CD14-positive monocyte (primary cell): Measurements from ENCODE around the gene SPRTN. TPM values are rescaled to one million over a fixed set of nuclear protein-coding genes. Genes with fewer than 3 reads are reported as not detected.

Experiments
- DNase-seq, 3 donors: peaks; one replicate each; pipeline ENCODE4 v3.0.0-alpha.2; 2011 to 2022
- H2AFZ ChIP-seq: 2 replicates; pipeline ENCODE4 v1.6.0; 2012; ENCODE audit warnings: mild to moderate bottlenecking, low read depth, low read length, inconsistent platforms; ENCODE audit not compliant: insufficient read depth, poor library complexity, severe bottlenecking
- H3K27ac ChIP-seq, 2 donors: 1 replicate in 1 of 2; 2 replicates in 1 of 2; pipeline ENCODE4 v1.5.1; 2012 to 2013; ENCODE audit warnings: low read length in 2 of 2, control low read depth in 1 of 2, inconsistent platforms in 1 of 2, low read depth in 1 of 2, mild to moderate bottlenecking in 1 of 2
- H3K27me3 ChIP-seq, 2 donors: one replicate each; pipeline versions ENCODE4 v1.6.0 to v1.6.1; 2011 to 2013; ENCODE audit warnings: low read length in 2 of 2; ENCODE audit not compliant: control insufficient read depth in 2 of 2, insufficient read depth in 2 of 2
- H3K36me3 ChIP-seq, 2 donors: replicated peaks in 1 of 2; 1 replicate in 1 of 2; 2 replicates in 1 of 2; pipeline versions ENCODE4 v1.5.1 to v1.6.1; 2012 to 2013; ENCODE audit warnings: low read length in 2 of 2, control low read depth in 1 of 2, inconsistent platforms in 1 of 2, mild to moderate bottlenecking in 1 of 2; ENCODE audit not compliant: insufficient read depth in 2 of 2, control insufficient read depth in 1 of 2
- H3K4me1 ChIP-seq, 2 donors: 1 replicate in 1 of 2; 2 replicates in 1 of 2; pipeline versions ENCODE4 v1.5.1 to v1.6.1; 2012 to 2013; ENCODE audit warnings: low read length in 2 of 2, control low read depth in 1 of 2, inconsistent platforms in 1 of 2, mild to moderate bottlenecking in 1 of 2, moderate library complexity in 1 of 2; ENCODE audit not compliant: insufficient read depth in 2 of 2, control insufficient read depth in 1 of 2
- H3K4me2 ChIP-seq: replicated peaks from 2 replicates; pipeline ENCODE3; 2012; ENCODE audit warnings: low read length, moderate library complexity, mild to moderate bottlenecking; ENCODE audit not compliant: poor library complexity, severe bottlenecking; ENCODE audit errors: extremely low read depth
- H3K4me3 ChIP-seq, 3 experiments: fragments of 200-600 bp in 1 of 3; sonication (generic) in 1 of 3; replicated peaks in 1 of 3; 1 replicate in 2 of 3; 2 replicates in 1 of 3; pipeline ENCODE4 v1.5.1; 2011 to 2013; ENCODE audit warnings: low read length in 3 of 3, mild to moderate bottlenecking in 3 of 3, control low read depth in 2 of 3, low read depth in 2 of 3, inconsistent platforms in 1 of 3, moderate library complexity in 1 of 3
- H3K79me2 ChIP-seq: 2 replicates; pipeline ENCODE4 v1.6.0; 2012; ENCODE audit warnings: mild to moderate bottlenecking, control low read depth, inconsistent platforms, low read length, moderate library complexity; ENCODE audit not compliant: insufficient read depth
- H3K9ac ChIP-seq: 2 replicates; pipeline ENCODE4 v1.6.0; 2017; ENCODE audit warnings: low read length, mild to moderate bottlenecking; ENCODE audit not compliant: insufficient read depth, poor library complexity, severe bottlenecking
- H3K9me3 ChIP-seq, 2 donors: replicated peaks in 1 of 2; 1 replicate in 1 of 2; 2 replicates in 1 of 2; pipeline versions ENCODE4 v1.5.1 to v1.6.1; 2012 to 2013; ENCODE audit warnings: low read length in 2 of 2, control low read depth in 1 of 2; ENCODE audit not compliant: control insufficient read depth in 1 of 2, insufficient read depth in 1 of 2
- H4K20me1 ChIP-seq: 2 replicates; pipeline ENCODE4 v1.6.0; 2012; ENCODE audit warnings: mild to moderate bottlenecking, low read length, control low read depth, moderate library complexity; ENCODE audit not compliant: insufficient read depth
- H3K27ac Mint-ChIP-seq, 7 donors: one replicate each; pipeline ENCODE4 v1.8.0; 2020; ENCODE audit warnings: mild to moderate bottlenecking in 7 of 7, mixed read lengths in 7 of 7, moderate library complexity in 6 of 7, inconsistent platforms in 2 of 7
- H3K27me3 Mint-ChIP-seq, 3 donors: one replicate each; pipeline ENCODE4 v1.8.0; 2021 to 2022; ENCODE audit warnings: low read depth in 3 of 3, mild to moderate bottlenecking in 3 of 3, mixed read lengths in 3 of 3, moderate library complexity in 3 of 3, inconsistent platforms in 1 of 3
- H3K36me3 Mint-ChIP-seq, 2 donors: one replicate each; pipeline ENCODE4 v1.8.0; 2020; ENCODE audit warnings: mixed read lengths in 2 of 2, inconsistent platforms in 1 of 2, mild to moderate bottlenecking in 1 of 2
- H3K4me1 Mint-ChIP-seq: one replicate; pipeline ENCODE4 v1.8.0; 2020; ENCODE audit warnings: mild to moderate bottlenecking, mixed read lengths
- H3K4me3 Mint-ChIP-seq, 2 donors: one replicate each; pipeline ENCODE4 v1.8.0; 2020; ENCODE audit warnings: mild to moderate bottlenecking in 2 of 2, mixed read lengths in 2 of 2, moderate library complexity in 1 of 2
- H3K9me3 Mint-ChIP-seq, 7 donors: one replicate each; pipeline ENCODE4 v1.8.0; 2020 to 2022; ENCODE audit warnings: mixed read lengths in 7 of 7, mild to moderate bottlenecking in 6 of 7, moderate library complexity in 6 of 7, inconsistent platforms in 2 of 7
- CTCF ChIP-seq: fragments of 200-600 bp; IDR thresholded peaks from one replicate; pipeline ENCODE4 v1.8.0; 2022; ENCODE audit warnings: antibody characterized with exemption, mild to moderate bottlenecking
- WGBS: methylation state at CpG from one replicate; pipeline ENCODE4 v1.1.5; 2013; ENCODE audit warnings: missing lambda C conversion rate; ENCODE audit not compliant: insufficient coverage; 5-methylcytosine and 5-hydroxymethylcytosine counted together
- intact Hi-C, 2 donors: fragments of 100-400 bp; cut with micrococcal nuclease; formaldehyde crosslinking; loops; one replicate each; pipeline versions ENCODE4 v1.15.0 to v1.15.1; 2023
- polyA plus RNA-seq, 3 donors: library from polyadenylated mRNA; depleted of rRNA in 1 of 3; unstranded in 2 of 3; stranded (reverse) in 1 of 3; fragments of 300-500 nt in 2 of 3; fragments of >200 nt in 1 of 3; fragmentation: Illumina TruSeq in 2 of 3; gene quantifications; 1 replicate in 2 of 3; 2 replicates in 1 of 3; pipeline ENCODE4 v1.2.3, GENCODE V29; 2012 to 2021

SPRTN gene
- polyA plus RNA-seq, 3 donors, result 4.5 to 9.1 (median 7.8) TPM

GRCh38 chr1:231318015-231318355 is 20.1 kb upstream of the SPRTN start:
- H3K4me1 Mint-ChIP-seq, result peaks cover 4% of the 10 kb centered on the region
- intact Hi-C loops, result no loop called here
- no peaks in the 10 kb centered on the region for H3K4me1 ChIP-seq
- H3K9me3 Mint-ChIP-seq, result peaks cover 0 to 13% (median 3%) of the 10 kb centered on the region in 7 donors
- H3K9me3 ChIP-seq, result peaks cover 0 to 7% of the 10 kb centered on the region in 2 donors
- no peak overlapping the region for H3K9ac ChIP-seq
- no peaks in the 10 kb centered on the region for H3K79me2 ChIP-seq
- no peak overlapping the region for H3K4me3 ChIP-seq
- H3K27ac Mint-ChIP-seq, result no peak overlapping the region
- no peaks in the 10 kb centered on the region for H4K20me1 ChIP-seq
- H3K27ac ChIP-seq, result no peak overlapping the region
- no peak overlapping the region for H3K4me3 Mint-ChIP-seq
- TF ChIP-seq CTCF, result no peak
- no peak overlapping the region for H2AFZ ChIP-seq
- H3K36me3 ChIP-seq, result no peaks in the 10 kb centered on the region
- DNase-seq, result no peak
- no peaks in the 10 kb centered on the region for H3K27me3 ChIP-seq
- H3K27me3 Mint-ChIP-seq, result peaks cover 0 to 2% (median 1%) of the 10 kb centered on the region in 3 donors
- H3K36me3 Mint-ChIP-seq, result no peaks in the 10 kb centered on the region
- 92% methylated on average over 6 of the region's 15 CpGs for whole genome bisulfite sequencing
- H3K4me2 ChIP-seq, result no peak overlapping the region

GRCh38 chr1:231318568-231318967 is 19.5 kb upstream of the SPRTN start:
- Histone ChIP-seq H3K9me3 (peaks cover 0 to 7% of the 10 kb centered on the region in 2 donors), H3K4me3 (no peak overlapping the region), H4K20me1 (no peaks in the 10 kb centered on the region), H3K36me3 (no peaks in the 10 kb centered on the region), H3K27ac (no peak overlapping the region), H3K4me2 (no peak overlapping the region), H2AFZ (no peak overlapping the region), H3K9ac (no peak overlapping the region), H3K79me2 (no peaks in the 10 kb centered on the region), H3K4me1 (no peaks in the 10 kb centered on the region), H3K27me3 (no peaks in the 10 kb centered on the region)
- 100% methylated on average over 1 of the region's 4 CpGs for WGBS
- H3K27me3 Mint-ChIP-seq, result peaks cover 0 to 2% (median 1%) of the 10 kb centered on the region in 3 donors
- H3K4me1 Mint-ChIP-seq, result peaks cover 4% of the 10 kb centered on the region
- H3K4me3 Mint-ChIP-seq, result no peak overlapping the region
- intact Hi-C loops, result no loop called here
- DNase-seq, result no peak
- TF ChIP-seq CTCF, result no peak
- H3K27ac Mint-ChIP-seq, result no peak overlapping the region
- H3K36me3 Mint-ChIP-seq, result no peaks in the 10 kb centered on the region
- H3K9me3 Mint-ChIP-seq, result peaks cover 0 to 13% (median 3%) of the 10 kb centered on the region in 7 donors
